Activated CD4-positive, alpha-beta T cell treated with anti-CD3 and anti-CD28 coated beads for 36 hours (primary cell): ENCODE data around the gene PYGM. TPM values are rescaled to one million over a fixed set of nuclear protein-coding genes. Genes with fewer than 3 reads are reported as not detected.

ENCODE experiments used
- ATAC-seq: fragments of 200-7000 bp; cut with Tn5 transposase; one replicate; pipeline ENCODE4 v1.10.0; 2021; ENCODE audit warnings: mild to moderate bottlenecking, moderate library complexity
- CTCF ChIA-PET: fragments of 350-600 bp; sonication (Branson Sonifier 250); formaldehyde crosslinking; loops from one replicate; lab custom pipeline; 2021; ENCODE audit warnings: antibody characterized with exemption; lab: Charles Lee
- POLR2A ChIA-PET: fragments of 350-600 bp; sonication (Branson Sonifier 250); formaldehyde crosslinking; loops from one replicate; lab custom pipeline; 2021; ENCODE audit warnings: antibody characterized with exemption, inconsistent platforms; lab: Charles Lee
- DNase-seq: peaks from one replicate; pipeline ENCODE4 v3.0.0-alpha.2; 2020
- H3K27ac Mint-ChIP-seq: one replicate; pipeline ENCODE4 v1.8.0; 2021; ENCODE audit warnings: mixed read lengths
- H3K27me3 Mint-ChIP-seq: one replicate; pipeline ENCODE4 v1.8.0; 2021; ENCODE audit warnings: mixed read lengths
- H3K36me3 Mint-ChIP-seq: one replicate; pipeline ENCODE4 v1.8.0; 2021; ENCODE audit warnings: low read depth, mixed read lengths
- H3K4me1 Mint-ChIP-seq: one replicate; pipeline ENCODE4 v1.8.0; 2021; ENCODE audit warnings: mixed read lengths
- H3K4me3 Mint-ChIP-seq: one replicate; pipeline ENCODE4 v1.8.0; 2021; ENCODE audit warnings: mild to moderate bottlenecking, moderate library complexity, mixed read lengths
- H3K9me3 Mint-ChIP-seq: one replicate; pipeline ENCODE4 v1.8.0; 2021; ENCODE audit warnings: low read depth, mixed read lengths
- intact Hi-C, 2 experiments: fragments of 100-400 bp; cut with DNase I in 1 of 2; cut with micrococcal nuclease in 1 of 2; formaldehyde crosslinking; loops; one replicate each; pipeline versions ENCODE4 v1.14.2 to v1.15.1; 2022 to 2024; cut with DNase I, micrococcal nuclease
- total RNA-seq, 2 experiments: library from RNA; stranded (reverse); gene quantifications; one replicate each; pipeline ENCODE4 v1.2.3, GENCODE V29; 2021

PYGM gene
- 1 to 10 TPM in 1 of 2 experiments, under 1 TPM in 1; 0.87 to 1.5 TPM for total RNA-seq

- Mint-ChIP-seq H3K36me3 (peaks cover 29% of the 10 kb centered on the region), H3K27me3 (no peaks in the 10 kb centered on the region), H3K9me3 (no peaks in the 10 kb centered on the region), H3K4me3 (no peak within 1 kb of the TSS), H3K27ac (peak within 1 kb of the TSS; percentile 83), H3K4me1 (peaks cover 49% of the 10 kb centered on the region)
- CTCF ChIA-PET: interaction anchor here (1.0 to 5.1 kb wide), 5 partner anchors 9 to 16 kb away, joined by 3 to 30 read pairs (median 5); partner anchors contain the start of gene RASGRP2
- DNase-seq (no peak), ATAC-seq (no peak)
- intact Hi-C loops: no loop called here
- POLR2A ChIA-PET: interaction anchor here (1.2 to 1.3 kb wide), 5 partner anchors 9 to 19 kb away, joined by 3 to 21 read pairs (median 11); partner anchors contain the start of genes RASGRP2 and SF1
Measured at GRCh38 chr11:64759722-64760719, at the start of gene PYGM. Gene PYGM, minus strand, starts transcription at chr11:64759974. Its CDS starts 76 bp downstream, at chr11:64759898.

- Mint-ChIP-seq H3K4me1 (peaks cover 30% of the 10 kb centered on the region), H3K27me3 (no peaks in the 10 kb centered on the region), H3K4me3 (no peak overlapping the region), H3K27ac (no peak overlapping the region), H3K36me3 (peaks cover 17% of the 10 kb centered on the region), H3K9me3 (no peaks in the 10 kb centered on the region)
- no peak for ATAC-seq
- ChIA-PET CTCF (interaction anchor here (0.8 kb wide), 1 partner anchor 18 kb away, joined by 3 read pairs; no protein-coding TSS in a partner anchor), POLR2A (interaction anchor here (0.6 kb wide), 1 partner anchor 166 kb away, joined by 3 read pairs; the partner anchor contains the start of gene MAJIN)
- intact Hi-C loops: no loop called here
- DNase-seq: no peak
Measured at GRCh38 chr11:64805481-64805880, 45.7 kb upstream of the PYGM start.

- Mint-ChIP-seq H3K9me3 (no peaks in the 10 kb centered on the region), H3K27ac (no peak overlapping the region), H3K36me3 (peaks cover 16% of the 10 kb centered on the region), H3K4me3 (peak overlapping the region; percentile 75), H3K4me1 (peaks cover 28% of the 10 kb centered on the region), H3K27me3 (no peaks in the 10 kb centered on the region)
- ATAC-seq (no peak), DNase-seq (peak; percentile 45)
- POLR2A ChIA-PET: no interaction called here
- intact Hi-C loops: loop anchor here in 1 of 2 experiments (5.0 kb wide), 1 partner anchor 458 kb away; the partner anchor contains the start of gene POLA2
- CTCF ChIA-PET: interaction anchor here (0.7 to 1.4 kb wide), 3 partner anchors 17 to 194 kb away, joined by 3 read pairs; no protein-coding TSS in a partner anchor
Measured at GRCh38 chr11:64804346-64805210, 44.8 kb upstream of the PYGM start.

GRCh38 chr11:64803846-64804345 lies 44.1 kb upstream of the PYGM start:
- intact Hi-C loops: loop anchor here (1.0 to 5.0 kb wide), 9 partner anchors 25 to 563 kb away; partner anchors contain the start of genes ATG2A (in 1 of the 2), CDCA5 (in 1 of the 2), EHD1 (in 1 of the 2) and FAU (in 1 of the 2)
- Mint-ChIP-seq H3K27me3 (no peaks in the 10 kb centered on the region), H3K4me3 (peak overlapping the region; percentile 75), H3K36me3 (peaks cover 19% of the 10 kb centered on the region), H3K9me3 (no peaks in the 10 kb centered on the region), H3K4me1 (peaks cover 25% of the 10 kb centered on the region), H3K27ac (peak overlapping the region; percentile 90)
- POLR2A ChIA-PET: no interaction called here
- CTCF ChIA-PET: interaction anchor here (0.5 to 1.4 kb wide), 3 partner anchors 40 to 458 kb away, joined by 3 read pairs; partner anchors contain the start of gene POLA2
- DNase-seq (no peak), ATAC-seq (peak; percentile 15)

- no peaks in the 10 kb centered on the region for H3K9me3 Mint-ChIP-seq
- ATAC-seq: peak; percentile 93
- peaks cover 22% of the 10 kb centered on the region for H3K36me3 Mint-ChIP-seq
- DNase-seq: peak; percentile 92
- H3K4me3 Mint-ChIP-seq: peak within 1 kb of the TSS; percentile 75
- ChIA-PET CTCF (interaction anchor here (0.5 to 1.4 kb wide), 4 partner anchors 39 to 458 kb away, joined by 3 read pairs; partner anchors contain the start of genes POLA2 and PPP2R5B), POLR2A (interaction anchor here (0.5 to 1.0 kb wide), 2 partner anchors 24 to 371 kb away, joined by 4 to 7 read pairs; no protein-coding TSS in a partner anchor)
- peak within 1 kb of the TSS; percentile 90 for H3K27ac Mint-ChIP-seq
- peaks cover 27% of the 10 kb centered on the region for H3K4me1 Mint-ChIP-seq
- H3K27me3 Mint-ChIP-seq: no peaks in the 10 kb centered on the region
- intact Hi-C loops: loop anchor here (1.0 to 5.0 kb wide), 9 partner anchors 24 to 562 kb away; partner anchors contain the start of genes ATG2A (in 1 of the 2), CDCA5 (in 1 of the 2), EHD1 (in 1 of the 2) and FAU (in 1 of the 2)
Measured at GRCh38 chr11:64803158-64803845, 43.5 kb upstream of the PYGM start, which contains the start of gene MAP4K2. Gene MAP4K2, minus strand, starts transcription at chr11:64803214. Its CDS starts 65 bp downstream, at chr11:64803149.

GRCh38 chr11:64802370-64803157 lies 42.8 kb upstream of the PYGM start:
- peaks cover 23% of the 10 kb centered on the region for H3K4me1 Mint-ChIP-seq
- peak overlapping the region; percentile 77 for H3K27ac Mint-ChIP-seq
- H3K4me3 Mint-ChIP-seq: peak overlapping the region; percentile 75
- CTCF ChIA-PET: interaction anchor here (0.6 to 1.8 kb wide), 4 partner anchors 18 to 207 kb away, joined by 3 to 4 read pairs (median 3); partner anchors contain the start of gene PPP2R5B
- peak; percentile 67 for DNase-seq
- intact Hi-C loops: loop anchor here (1.0 to 5.0 kb wide), 9 partner anchors 23 to 561 kb away; partner anchors contain the start of genes ATG2A (in 1 of the 2), CDCA5 (in 1 of the 2), EHD1 (in 1 of the 2) and FAU (in 1 of the 2)
- peak; percentile 21 for ATAC-seq
- H3K27me3 Mint-ChIP-seq: no peaks in the 10 kb centered on the region
- no peaks in the 10 kb centered on the region for H3K9me3 Mint-ChIP-seq
- POLR2A ChIA-PET: interaction anchor here (0.5 to 1.0 kb wide), 2 partner anchors 24 to 371 kb away, joined by 4 to 7 read pairs; no protein-coding TSS in a partner anchor
- peaks cover 20% of the 10 kb centered on the region for H3K36me3 Mint-ChIP-seq

- ATAC-seq: no peak
- Mint-ChIP-seq H3K27me3 (no peaks in the 10 kb centered on the region), H3K4me3 (peak overlapping the region; percentile 75), H3K36me3 (peaks cover 21% of the 10 kb centered on the region), H3K27ac (peak overlapping the region; percentile 77), H3K4me1 (peaks cover 20% of the 10 kb centered on the region), H3K9me3 (no peaks in the 10 kb centered on the region)
- ChIA-PET CTCF (interaction anchor here (0.6 to 1.8 kb wide), 2 partner anchors 17 to 29 kb away, joined by 4 to 5 read pairs; no protein-coding TSS in a partner anchor), POLR2A (interaction anchor here (0.6 kb wide), 1 partner anchor 62 kb away, joined by 3 read pairs; no protein-coding TSS in a partner anchor)
- intact Hi-C loops: loop anchor here (2.0 to 5.0 kb wide), 3 partner anchors 23 to 461 kb away; partner anchors contain the start of genes FAU (in 1 of the 2), MRPL49 (in 1 of the 2), POLA2 (in 1 of the 2) and SF1 (in 1 of the 2)
- no peak for DNase-seq
Measured at GRCh38 chr11:64801561-64802369, 42.0 kb upstream of the PYGM start.

- Mint-ChIP-seq H3K36me3 (peaks cover 24% of the 10 kb centered on the region), H3K4me3 (peak overlapping the region; percentile 75), H3K4me1 (peaks cover 20% of the 10 kb centered on the region), H3K9me3 (no peaks in the 10 kb centered on the region), H3K27me3 (no peaks in the 10 kb centered on the region), H3K27ac (peak overlapping the region; percentile 77)
- ATAC-seq: no peak
- intact Hi-C loops: loop anchor here in 1 of 2 experiments (5.0 kb wide), 1 partner anchor 461 kb away; the partner anchor contains the start of gene POLA2
- DNase-seq: peak; percentile 24
- POLR2A ChIA-PET: no interaction called here
- CTCF ChIA-PET: interaction anchor here (0.6 to 1.8 kb wide), 2 partner anchors 17 to 20 kb away, joined by 3 to 4 read pairs; no protein-coding TSS in a partner anchor
Measured at GRCh38 chr11:64801158-64801464, 41.3 kb upstream of the PYGM start.
